HepG2 (cell line): Measurements from ENCODE around the gene BACH2. TPM values are rescaled to one million over a fixed set of nuclear protein-coding genes. Genes with fewer than 3 reads are reported as not detected.

Experiments used
- ATAC-seq: fragments of 200-7000 bp; cut with Tn5 transposase; 3 replicates; pipeline ENCODE4 v1.9.1; 2020; ENCODE audit warnings: mild to moderate bottlenecking, moderate library complexity
- BruUV-seq: library from RNA; stranded (reverse); fragments of 400-500 nt; replicated peaks from 2 replicates; lab custom pipeline; 2021; lab: Mats Ljungman, UMichigan
- CTCF ChIA-PET: fragments of 300-600 bp; formaldehyde crosslinking; extraction: SDS; loops from one replicate; lab custom pipeline; 2021; ENCODE audit warnings: low total read pairs, inconsistent platforms, low intra/inter-chr PET ratio; lab: Yijun Ruan, JAX
- POLR2A ChIA-PET: fragments of 350-600 bp; sonication (Branson Sonifier 250); formaldehyde crosslinking; loops from one replicate; lab custom pipeline; 2020; ENCODE audit warnings: antibody characterized with exemption, inconsistent platforms; lab: Yijun Ruan, JAX
- DNase-seq: peaks from one replicate; pipeline ENCODE4 v3.0.0-alpha.2; 2015; ENCODE audit warnings: low spot score
- FAIRE-seq: peaks from 3 replicates; lab custom pipeline; 2011; peaks lifted over from hg19 to GRCh38; lab: Jason Lieb, UNC
- H2AFZ ChIP-seq: one replicate; pipeline ENCODE4 v1.6.1; 2011; ENCODE audit warnings: low read length, inconsistent platforms
- H3K27ac ChIP-seq: fragments of 300-600 bp; 3 replicates; pipeline ENCODE4 v1.8.0; 2011; ENCODE audit warnings: mixed run types, mild to moderate bottlenecking, mixed read lengths, low read length, inconsistent platforms; ENCODE audit not compliant: insufficient read depth; ENCODE audit errors: extremely low read length
- H3K27me3 ChIP-seq, 2 experiments: fragments of 200-600 bp in 1 of 2; 2 replicates in 1 of 2; 3 replicates in 1 of 2; pipeline versions ENCODE4 v1.6.0 to v1.8.0; 2011; ENCODE audit warnings: low read length in 2 of 2, mild to moderate bottlenecking in 2 of 2, moderate library complexity in 2 of 2, inconsistent platforms in 1 of 2; ENCODE audit not compliant: insufficient read depth in 2 of 2, control insufficient read depth in 1 of 2
- H3K36me3 ChIP-seq, 2 experiments: fragments of 200-600 bp in 1 of 2; replicated peaks in 1 of 2; 2 replicates in 1 of 2; 3 replicates in 1 of 2; pipeline versions ENCODE4 v1.5.1 to v1.8.0; 2011; ENCODE audit warnings: low read length in 2 of 2, inconsistent platforms in 1 of 2; ENCODE audit not compliant: insufficient read depth in 2 of 2, control insufficient read depth in 1 of 2
- H3K4me1 ChIP-seq: 2 replicates; pipeline ENCODE4 v1.5.1; 2012; ENCODE audit warnings: low read length, inconsistent platforms; ENCODE audit not compliant: insufficient read depth
- H3K4me2 ChIP-seq: 2 replicates; pipeline ENCODE4 v1.6.0; 2011; ENCODE audit warnings: low read depth, low read length, inconsistent platforms
- H3K4me3 ChIP-seq, 3 experiments: fragments of 200-600 bp in 1 of 3; sonication (generic), shearing (Covaris generic) in 1 of 3; replicated peaks in 1 of 3; 2 replicates each; pipeline ENCODE4 v1.5.1; 2011 to 2016; ENCODE audit warnings: low read length in 3 of 3, inconsistent platforms in 2 of 3, low read depth in 2 of 3, mild to moderate bottlenecking in 2 of 3, control low read depth in 1 of 3, mixed read lengths in 1 of 3; ENCODE audit not compliant: insufficient read depth in 1 of 3
- H3K79me2 ChIP-seq: one replicate; pipeline ENCODE4 v1.6.1; 2011; ENCODE audit warnings: low read length, inconsistent platforms; ENCODE audit not compliant: insufficient read depth
- H3K9ac ChIP-seq: 2 replicates; pipeline ENCODE4 v1.6.0; 2011; ENCODE audit warnings: mild to moderate bottlenecking, low read depth, low read length, inconsistent platforms; ENCODE audit not compliant: insufficient read depth
- H3K9me3 ChIP-seq: 2 replicates; pipeline ENCODE4 v1.5.1; 2012; ENCODE audit warnings: mild to moderate bottlenecking, low read length
- H4K20me1 ChIP-seq: 2 replicates; pipeline ENCODE4 v1.6.0; 2011; ENCODE audit warnings: inconsistent platforms, mild to moderate bottlenecking, low read length, moderate library complexity; ENCODE audit not compliant: insufficient read depth
- FOSL2 ChIP-seq: sonication (generic); formaldehyde crosslinking; IDR thresholded peaks from 2 replicates; pipeline ENCODE4 v1.4.0; 2020; ENCODE audit warnings: missing genetic modification reagents
- HOXA9 ChIP-seq: sonication (generic); formaldehyde crosslinking; IDR thresholded peaks from 2 replicates; pipeline ENCODE4 v1.8.1; 2022; ENCODE audit warnings: missing genetic modification reagents, mild to moderate bottlenecking, moderate library complexity, borderline replicate concordance
- MAFG ChIP-seq: sonication (generic); formaldehyde crosslinking; IDR thresholded peaks from 2 replicates; pipeline ENCODE4 v1.5.1; 2020; ENCODE audit warnings: mild to moderate bottlenecking, missing genetic modification reagents
- MAFK ChIP-seq, 2 experiments: IDR thresholded peaks in 1 of 2; conservative IDR thresholded peaks in 1 of 2; 2 replicates each; pipeline ENCODE4 v1.6.1; 2011; ENCODE audit warnings: improper control_type of control experiment in 2 of 2, low read length in 2 of 2
- NFE2 ChIP-seq: sonication (generic); formaldehyde crosslinking; IDR thresholded peaks from 2 replicates; pipeline ENCODE4 v1.4.0; 2020; ENCODE audit warnings: missing genetic modification reagents
- NFE2L2 ChIP-seq: fragments of 150-350 bp; IDR thresholded peaks from 2 replicates; pipeline ENCODE4 v1.6.1; 2014; ENCODE audit warnings: low read length
- SP1 ChIP-seq, 2 experiments: fragments of 450-650 bp in 1 of 2; sonication (generic) in 1 of 2; formaldehyde crosslinking in 1 of 2; IDR thresholded peaks; 2 replicates each; pipeline versions ENCODE4 v1.4.0 to v1.6.1; 2016 to 2020; ENCODE audit warnings: missing genetic modification reagents in 1 of 2
- ZNF224 ChIP-seq: sonication (generic); formaldehyde crosslinking; IDR thresholded peaks from 2 replicates; pipeline ENCODE4 v1.5.0; 2020; ENCODE audit warnings: mild to moderate bottlenecking, missing genetic modification reagents
- ZNF382 ChIP-seq: sonication (generic); formaldehyde crosslinking; IDR thresholded peaks from 2 replicates; pipeline ENCODE4 v1.5.0; 2020; ENCODE audit warnings: missing genetic modification reagents, mild to moderate bottlenecking, borderline replicate concordance
- ZNF451 ChIP-seq: sonication (generic); formaldehyde crosslinking; IDR thresholded peaks from 2 replicates; pipeline ENCODE4 v1.5.0; 2020; ENCODE audit warnings: mild to moderate bottlenecking, missing genetic modification reagents
- ZNF883 ChIP-seq: sonication (generic); formaldehyde crosslinking; IDR thresholded peaks from 2 replicates; pipeline ENCODE4 v1.5.1; 2020; ENCODE audit warnings: mild to moderate bottlenecking, missing genetic modification reagents; ENCODE audit errors: not compliant biosample characterization
- WGBS: methylation state at CpG from one replicate; pipeline ENCODE4 v1.1.6; 2017; ENCODE audit warnings: low lambda C conversion rate; 5-methylcytosine and 5-hydroxymethylcytosine counted together
- in situ Hi-C: cut with HindIII; loops from 2 replicates; pipeline ENCODE4 v1.10.0; 2017; ENCODE audit warnings: low pct_unique_long_range_greater_than_20kb; ENCODE audit not compliant: extremely low pct_ligation_motif_present
- intact Hi-C: fragments of 100-400 bp; cut with micrococcal nuclease; formaldehyde crosslinking; loops from one replicate; pipeline ENCODE4 v1.10.0; 2022; ENCODE audit not compliant: unreplicated experiment
- polyA plus RNA-seq, 8 experiments: library from polyadenylated mRNA; depleted of rRNA in 3 of 8; stranded (reverse) in 7 of 8; unstranded in 1 of 8; fragments of >200 nt; fragmentation: Illumina TruSeq in 4 of 8; extraction: Trizol in 4 of 8; gene quantifications; 2 replicates each; pipeline versions ENCODE4 v1.2.1 to v1.2.3, GENCODE V29; 2011 to 2016; ENCODE audit warnings: low read depth in 4 of 8, missing spikeins in 1 of 8, mixed read lengths in 1 of 8; ENCODE audit not compliant: insufficient read depth in 1 of 8
- total RNA-seq, 5 experiments: library from RNA; depleted of rRNA; stranded (reverse); fragments of >200 nt; fragmentation: Illumina TruSeq; extraction: Trizol; gene quantifications; 2 replicates each; pipeline ENCODE4 v1.2.3, GENCODE V29; 2016; ENCODE audit warnings: low read depth in 1 of 5

Gene BACH2
- total and polyA plus RNA-seq, 2 of the 13 experiments (the other 11 are each of a cell fraction or from before 2014, with no cell fraction given) = 0.01 TPM; not detected in 1

DNA sequence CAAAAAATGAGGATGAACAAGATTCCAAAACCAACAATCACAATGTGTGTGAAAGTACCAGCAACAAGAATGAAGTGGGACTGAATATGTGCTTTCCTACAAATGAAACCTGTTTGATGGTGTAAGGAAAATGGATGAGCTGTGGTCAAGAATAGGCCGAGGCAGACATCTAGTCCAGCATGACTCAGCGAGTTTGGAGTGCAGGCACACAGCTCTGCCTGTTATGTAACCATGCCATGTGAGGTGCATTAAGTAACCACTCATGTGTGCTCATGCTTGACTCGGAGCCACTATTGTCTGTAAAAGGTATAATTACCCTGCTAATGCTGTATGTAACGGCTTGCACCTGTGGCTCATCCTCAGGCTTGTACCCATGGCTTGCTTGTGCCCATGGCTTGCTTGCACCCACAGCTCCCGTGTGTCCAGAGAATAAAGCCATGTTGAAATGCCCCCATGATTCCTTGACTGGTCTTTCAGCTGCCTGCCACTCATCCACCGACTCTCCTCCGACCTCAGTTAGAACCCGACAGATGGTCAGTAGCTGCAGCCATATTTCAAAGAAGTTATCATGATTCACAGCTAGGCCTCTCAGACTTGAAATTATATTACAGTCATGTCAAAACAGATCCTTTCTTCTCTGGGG lies 98.7 kb downstream of the BACH2 start:
- no peaks in the 10 kb centered on the region for H3K79me2 ChIP-seq
- FAIRE-seq (no peak), ATAC-seq (no peak), DNase-seq (peak; percentile 16)
- no peaks in the 10 kb centered on the region for H3K9me3 ChIP-seq
- POLR2A ChIA-PET = no interaction called here
- no peak overlapping the region for H3K4me3 ChIP-seq
- in situ Hi-C loops = no loop called here
- H3K27ac ChIP-seq = no peak overlapping the region
- WGBS = 47% methylated on average over 6 of the region's 8 CpGs
- TF ChIP-seq MAFK (conservative IDR thresholded peaks at IDR 0.05 in 1 of 2, IDR thresholded peaks at IDR 0.05 in 1 of 2; ENCODE audit: low read length in 2 of 2) (peak; percentile 25 to 33; a peak in 2 of 4 replicates), MAFG (0 out of 2 replicates have a peak, but pooled peaks have one; percentile 22), NFE2L2 (peak; percentile 87), ZNF382 (CRISPR knock-in tag) (no peak), HOXA9 (no peak), FOSL2 (peak; percentile 46; the same call in 1 of the 2 replicates), NFE2 (CRISPR knock-in tag) (peak; percentile 30; the same call in 1 of the 2 replicates)
- no peaks in the 10 kb centered on the region for H4K20me1 ChIP-seq
- intact Hi-C loops = no loop called here
- CTCF ChIA-PET = no interaction called here
- H3K36me3 ChIP-seq = no peaks in the 10 kb centered on the region
- H2AFZ ChIP-seq = no peak overlapping the region
- no peaks in the 10 kb centered on the region for H3K4me1 ChIP-seq
- no peak overlapping the region for H3K9ac ChIP-seq
- BruUV-seq = no TSS peak
- H3K4me2 ChIP-seq = no peak overlapping the region
- H3K27me3 ChIP-seq = no peaks in the 10 kb centered on the region

DNA sequence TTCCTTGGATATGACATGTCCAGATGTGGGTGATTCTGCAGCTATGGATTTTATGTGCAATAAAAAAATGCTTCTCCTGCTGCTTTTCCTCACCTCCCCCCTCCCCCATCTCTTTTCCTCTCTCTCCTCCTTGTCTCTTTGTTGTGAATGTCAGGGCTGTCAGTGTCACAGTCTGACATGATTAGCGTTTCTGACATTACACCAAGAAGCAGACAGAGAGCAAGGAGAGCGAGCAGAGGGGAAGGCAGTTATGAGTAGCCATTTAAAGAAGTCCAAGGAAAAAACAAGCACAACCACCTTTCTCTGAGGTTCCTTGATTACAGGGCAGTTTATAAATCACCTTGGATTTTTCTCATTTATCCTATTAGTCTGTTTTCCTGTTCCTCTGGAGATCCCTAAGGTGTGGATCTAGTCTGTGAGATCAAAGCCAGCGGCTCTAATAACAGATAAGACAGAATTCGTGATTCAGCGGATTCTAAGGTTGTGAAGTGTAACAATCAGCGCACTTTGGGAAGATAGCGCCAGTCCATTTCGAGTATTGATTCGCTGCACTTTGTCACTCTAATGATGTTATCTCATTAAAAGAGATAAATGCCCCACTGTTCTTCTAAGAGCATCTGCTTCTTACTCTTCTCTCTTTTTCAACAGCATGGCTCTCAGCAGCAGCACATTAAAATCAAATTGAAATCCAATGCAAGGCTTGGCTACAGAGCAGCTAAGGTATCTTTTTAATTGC lies 101.4 kb downstream of the BACH2 start:
- DNase-seq (no peak), ATAC-seq (no peak), FAIRE-seq (no peak)
- in situ Hi-C loops (no loop called here), intact Hi-C loops (no loop called here)
- WGBS = 25% methylated on average over 9 of the region's 9 CpGs
- Histone ChIP-seq H3K9ac (no peak overlapping the region), H3K4me1 (no peaks in the 10 kb centered on the region), H3K9me3 (no peaks in the 10 kb centered on the region), H3K4me3 (no peak overlapping the region), H3K79me2 (no peaks in the 10 kb centered on the region), H2AFZ (no peak overlapping the region), H3K27me3 (no peaks in the 10 kb centered on the region), H3K4me2 (no peak overlapping the region), H3K36me3 (no peaks in the 10 kb centered on the region), H4K20me1 (no peaks in the 10 kb centered on the region), H3K27ac (no peak overlapping the region)
- ChIA-PET POLR2A (no interaction called here), CTCF (no interaction called here)
- BruUV-seq = no TSS peak
- TF ChIP-seq ZNF883 (CRISPR knock-in tag) = no peak
- no peak for TF ChIP-seq SP1 (IDR thresholded peaks at IDR 0.05)
- TF ChIP-seq SP1 (CRISPR knock-in tag; IDR thresholded peaks at IDR 0.05) = no peak
- no peak for TF ChIP-seq ZNF224 (CRISPR knock-in tag)
- TF ChIP-seq ZNF451 (CRISPR knock-in tag) = no peak
